Stomach (tissue), 4 donors: ENCODE results near the gene NR1I2.

Experiments
- EP300 ChIP-seq: sonication (generic); formaldehyde crosslinking; IDR thresholded peaks from one replicate; pipeline ENCODE4 v1.6.1; 2017; ENCODE audit warnings: antibody characterized with exemption
- POLR2A ChIP-seq, 4 donors: fragments of 450-650 bp; IDR thresholded peaks; one replicate each; pipeline ENCODE4 v1.6.1; 2016; ENCODE audit warnings: antibody characterized with exemption in 4 of 4, control low read depth in 2 of 4, mild to moderate bottlenecking in 1 of 4, moderate library complexity in 1 of 4
- TF ChIP-seq, protein P1 (sequence below), 7 experiments: fragments of 450-650 bp in 4 of 7; fragments of 200-600 bp in 3 of 7; sonication (generic) in 3 of 7; IDR thresholded peaks; one replicate each; pipeline ENCODE4 v1.5.1; 2016 to 2019; ENCODE audit warnings: antibody characterized with exemption in 7 of 7, control low read depth in 2 of 7, mild to moderate bottlenecking in 1 of 7

DNA sequence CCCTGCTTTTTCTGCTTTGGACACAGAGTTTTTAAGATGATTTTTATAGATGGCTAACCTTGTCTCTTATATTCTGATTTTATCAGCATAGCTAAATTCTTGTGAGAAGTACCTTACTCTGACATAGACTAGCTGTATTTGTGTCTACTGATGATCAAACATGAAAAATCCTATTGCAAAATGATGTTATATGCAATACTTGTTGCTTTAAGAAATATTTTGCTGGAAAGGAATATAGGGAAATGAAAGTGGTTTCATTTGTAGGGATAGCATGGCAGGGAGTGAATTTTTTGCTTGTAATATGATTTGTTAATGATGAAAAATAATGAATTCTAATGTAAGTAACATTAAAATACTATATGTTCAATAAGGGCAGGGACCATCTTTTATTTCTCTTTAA lies 43.2 kb upstream of the NR1I2 start:
- TF ChIP-seq, protein P1, sequence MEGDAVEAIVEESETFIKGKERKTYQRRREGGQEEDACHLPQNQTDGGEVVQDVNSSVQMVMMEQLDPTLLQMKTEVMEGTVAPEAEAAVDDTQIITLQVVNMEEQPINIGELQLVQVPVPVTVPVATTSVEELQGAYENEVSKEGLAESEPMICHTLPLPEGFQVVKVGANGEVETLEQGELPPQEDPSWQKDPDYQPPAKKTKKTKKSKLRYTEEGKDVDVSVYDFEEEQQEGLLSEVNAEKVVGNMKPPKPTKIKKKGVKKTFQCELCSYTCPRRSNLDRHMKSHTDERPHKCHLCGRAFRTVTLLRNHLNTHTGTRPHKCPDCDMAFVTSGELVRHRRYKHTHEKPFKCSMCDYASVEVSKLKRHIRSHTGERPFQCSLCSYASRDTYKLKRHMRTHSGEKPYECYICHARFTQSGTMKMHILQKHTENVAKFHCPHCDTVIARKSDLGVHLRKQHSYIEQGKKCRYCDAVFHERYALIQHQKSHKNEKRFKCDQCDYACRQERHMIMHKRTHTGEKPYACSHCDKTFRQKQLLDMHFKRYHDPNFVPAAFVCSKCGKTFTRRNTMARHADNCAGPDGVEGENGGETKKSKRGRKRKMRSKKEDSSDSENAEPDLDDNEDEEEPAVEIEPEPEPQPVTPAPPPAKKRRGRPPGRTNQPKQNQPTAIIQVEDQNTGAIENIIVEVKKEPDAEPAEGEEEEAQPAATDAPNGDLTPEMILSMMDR (IDR thresholded peaks at IDR 0.05) = no peak
- TF ChIP-seq EP300 (no peak), POLR2A (IDR thresholded peaks at IDR 0.05) (no peak)
